NCI-H446 treated with DMSO at 0.1 percent for 48 hours (cell line): ENCODE measurements around the gene IFNA6.
A peak's percentile ranks its signal among the peaks of the same experiment; 100 is the strongest.

ENCODE experiments used
- DNase-seq: peaks from one replicate; lab custom pipeline; 2025; lab: John Stamatoyannopoulos, UW

IFNA6 gene

GRCh38 chr9:21331676-21332402, 18.8 kb downstream of the IFNA6 start:
- DNase-seq = no peak

- peak; percentile 45 for DNase-seq
Measured at GRCh38 chr9:21326526-21327139, 24.1 kb downstream of the IFNA6 start.

GRCh38 chr9:21324047-21324446, 26.6 kb downstream of the IFNA6 start:
- DNase-seq = no peak

- DNase-seq = no peak
Measured at GRCh38 chr9:21322911-21323461, 27.7 kb downstream of the IFNA6 start.

GRCh38 chr9:21320465-21320864, 30.2 kb downstream of the IFNA6 start:
- no peak for DNase-seq

GRCh38 chr9:21317956-21318923, 32.4 kb downstream of the IFNA6 start:
- peak; percentile 7 for DNase-seq

- DNase-seq = no peak
Measured at GRCh38 chr9:21316860-21317259, 33.8 kb downstream of the IFNA6 start.

GRCh38 chr9:21316032-21316842, 34.5 kb downstream of the IFNA6 start:
- no peak for DNase-seq

- no peak for DNase-seq
Measured at GRCh38 chr9:21314152-21314551, 36.5 kb downstream of the IFNA6 start.

- no peak for DNase-seq
Measured at GRCh38 chr9:21311889-21312288, 38.8 kb downstream of the IFNA6 start.

GRCh38 chr9:21305213-21305612, 45.5 kb downstream of the IFNA6 start, which contains the start of gene IFNA5:
TSS of gene IFNA5 (minus strand) at chr9:21305313. CDS start at chr9:21305256, 57 bp downstream.
- no peak for DNase-seq
